Hepatocyte (in vitro differentiated cells): ENCODE measurements around the gene ACOXL.

ENCODE experiments used
- EZH2 ChIP-seq: fragments of 200-600 bp; sonication (generic); IDR thresholded peaks from 2 replicates; pipeline ENCODE4 v1.6.1; 2016; ENCODE audit warnings: antibody characterized with exemption, mild to moderate bottlenecking, borderline replicate concordance
- TF ChIP-seq, protein P1 (sequence below): fragments of 200-600 bp; sonication (generic); IDR thresholded peaks from 2 replicates; pipeline ENCODE4 v1.5.1; 2016; ENCODE audit warnings: antibody characterized with exemption, mild to moderate bottlenecking; ENCODE audit not compliant: poor library complexity

DNA sequence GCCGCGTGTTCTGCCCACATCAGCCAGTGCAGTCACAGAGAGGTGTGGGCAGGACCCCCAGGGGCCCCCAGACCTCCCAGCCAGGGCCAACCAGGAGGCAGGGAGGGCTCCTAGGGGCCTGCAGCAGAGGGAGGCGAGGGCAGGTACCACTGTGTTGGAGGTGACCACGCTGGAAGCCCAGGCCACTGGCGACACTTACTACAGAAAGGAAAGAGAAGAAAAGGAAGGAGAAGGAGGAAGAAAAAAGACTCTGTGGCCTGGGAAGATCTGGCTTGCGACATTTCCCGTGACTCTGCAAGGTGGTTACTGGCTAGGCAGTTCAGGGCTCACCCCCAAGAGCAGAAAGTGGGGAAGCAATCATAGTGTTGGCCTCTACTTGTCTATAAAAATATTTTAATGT lies 290.3 kb downstream of the ACOXL start:
- TF ChIP-seq, protein P1, sequence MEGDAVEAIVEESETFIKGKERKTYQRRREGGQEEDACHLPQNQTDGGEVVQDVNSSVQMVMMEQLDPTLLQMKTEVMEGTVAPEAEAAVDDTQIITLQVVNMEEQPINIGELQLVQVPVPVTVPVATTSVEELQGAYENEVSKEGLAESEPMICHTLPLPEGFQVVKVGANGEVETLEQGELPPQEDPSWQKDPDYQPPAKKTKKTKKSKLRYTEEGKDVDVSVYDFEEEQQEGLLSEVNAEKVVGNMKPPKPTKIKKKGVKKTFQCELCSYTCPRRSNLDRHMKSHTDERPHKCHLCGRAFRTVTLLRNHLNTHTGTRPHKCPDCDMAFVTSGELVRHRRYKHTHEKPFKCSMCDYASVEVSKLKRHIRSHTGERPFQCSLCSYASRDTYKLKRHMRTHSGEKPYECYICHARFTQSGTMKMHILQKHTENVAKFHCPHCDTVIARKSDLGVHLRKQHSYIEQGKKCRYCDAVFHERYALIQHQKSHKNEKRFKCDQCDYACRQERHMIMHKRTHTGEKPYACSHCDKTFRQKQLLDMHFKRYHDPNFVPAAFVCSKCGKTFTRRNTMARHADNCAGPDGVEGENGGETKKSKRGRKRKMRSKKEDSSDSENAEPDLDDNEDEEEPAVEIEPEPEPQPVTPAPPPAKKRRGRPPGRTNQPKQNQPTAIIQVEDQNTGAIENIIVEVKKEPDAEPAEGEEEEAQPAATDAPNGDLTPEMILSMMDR = no peak
- no peak for TF ChIP-seq EZH2
